Ramos (cell line): ENCODE measurements around the gene SLC25A1.

Source experiments
- in situ Hi-C: fragments of 300-500 bp; cut with MboI; formaldehyde crosslinking; loops from one replicate; pipeline ENCODE4 v1.14.3; 2022; ENCODE audit warnings: low sequenced_read_pairs; ENCODE audit not compliant: unreplicated experiment

SLC25A1 gene

GRCh38 chr22:19178657-19179496 lies at the start of gene SLC25A1:
Gene SLC25A1, minus strand, starts transcription at chr22:19178736. Its CDS starts 63 bp downstream, at chr22:19178673.
- in situ Hi-C loops, result no loop called here

GRCh38 chr22:19228179-19228578 lies 49.6 kb upstream of the SLC25A1 start:
- in situ Hi-C loops, result no loop called here

- in situ Hi-C loops, result no loop called here
Observed at GRCh38 chr22:19226428-19226827, 47.9 kb upstream of the SLC25A1 start.

GRCh38 chr22:19225560-19225959 lies 47.0 kb upstream of the SLC25A1 start:
- in situ Hi-C loops, result no loop called here

DNA sequence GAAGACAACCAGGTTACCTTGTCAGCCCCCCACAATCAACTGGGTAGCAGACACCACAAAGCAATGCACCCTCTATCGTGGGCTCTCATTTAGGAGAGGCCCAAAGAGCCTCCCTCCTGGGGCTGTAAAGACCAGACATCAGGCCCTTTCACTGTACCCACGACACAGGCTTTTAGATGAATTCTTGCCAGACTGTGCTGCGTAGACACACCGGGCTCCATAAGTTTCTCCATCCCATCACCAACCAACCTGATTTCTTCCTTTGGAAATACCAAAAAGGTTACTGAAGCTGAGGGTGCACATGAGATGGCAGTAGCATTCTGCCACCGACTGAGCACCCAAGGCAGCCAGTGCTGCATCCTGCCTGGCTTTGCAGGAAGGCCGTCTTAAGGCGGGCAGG lies 46.4 kb upstream of the SLC25A1 start:
- in situ Hi-C loops, result no loop called here

GRCh38 chr22:19224557-19224956 lies 46.0 kb upstream of the SLC25A1 start:
- in situ Hi-C loops, result no loop called here

- in situ Hi-C loops, result no loop called here
Observed at GRCh38 chr22:19223617-19224016, 45.1 kb upstream of the SLC25A1 start.

DNA sequence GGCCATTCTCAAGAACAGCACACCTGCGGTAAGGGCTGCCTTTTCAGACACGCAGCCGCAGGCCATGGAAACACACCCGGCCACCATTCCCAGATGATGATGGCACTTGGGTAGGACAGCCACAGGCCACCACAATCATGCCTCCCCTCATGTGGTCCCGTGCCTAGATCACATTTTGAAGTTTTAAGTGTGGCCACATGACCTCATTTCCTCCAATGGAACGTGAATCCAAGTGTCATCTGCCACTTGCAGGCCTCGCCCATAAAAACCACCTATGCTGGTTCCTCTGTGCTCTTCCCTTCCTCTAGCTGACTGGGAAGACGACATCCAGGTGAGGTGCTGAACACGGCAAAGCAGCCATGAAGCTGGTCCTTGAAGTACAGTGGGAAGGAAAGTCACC lies 44.6 kb upstream of the SLC25A1 start:
- in situ Hi-C loops, result no loop called here

GRCh38 chr22:19222242-19223005 lies 43.9 kb upstream of the SLC25A1 start:
- in situ Hi-C loops, result no loop called here

DNA sequence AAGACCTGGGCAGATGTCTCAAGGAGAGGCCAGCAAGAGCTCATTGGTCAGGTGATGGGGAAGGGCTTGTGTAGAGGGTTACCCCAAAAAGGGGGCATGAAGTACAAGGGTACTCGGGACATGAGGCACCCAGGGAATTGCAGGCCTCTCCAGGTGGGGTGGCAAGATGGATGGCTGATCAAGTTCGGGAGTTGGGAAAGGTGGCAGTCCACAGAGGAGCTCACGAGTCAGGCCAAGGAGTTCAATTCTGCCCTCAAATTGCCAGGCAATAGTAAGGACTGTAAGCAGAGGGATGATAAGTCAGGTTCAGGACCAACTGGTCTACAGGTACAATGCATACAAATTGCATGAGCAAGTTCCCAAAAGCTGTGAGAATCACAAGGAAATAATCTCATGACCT lies 42.3 kb upstream of the SLC25A1 start:
- in situ Hi-C loops, result no loop called here

DNA sequence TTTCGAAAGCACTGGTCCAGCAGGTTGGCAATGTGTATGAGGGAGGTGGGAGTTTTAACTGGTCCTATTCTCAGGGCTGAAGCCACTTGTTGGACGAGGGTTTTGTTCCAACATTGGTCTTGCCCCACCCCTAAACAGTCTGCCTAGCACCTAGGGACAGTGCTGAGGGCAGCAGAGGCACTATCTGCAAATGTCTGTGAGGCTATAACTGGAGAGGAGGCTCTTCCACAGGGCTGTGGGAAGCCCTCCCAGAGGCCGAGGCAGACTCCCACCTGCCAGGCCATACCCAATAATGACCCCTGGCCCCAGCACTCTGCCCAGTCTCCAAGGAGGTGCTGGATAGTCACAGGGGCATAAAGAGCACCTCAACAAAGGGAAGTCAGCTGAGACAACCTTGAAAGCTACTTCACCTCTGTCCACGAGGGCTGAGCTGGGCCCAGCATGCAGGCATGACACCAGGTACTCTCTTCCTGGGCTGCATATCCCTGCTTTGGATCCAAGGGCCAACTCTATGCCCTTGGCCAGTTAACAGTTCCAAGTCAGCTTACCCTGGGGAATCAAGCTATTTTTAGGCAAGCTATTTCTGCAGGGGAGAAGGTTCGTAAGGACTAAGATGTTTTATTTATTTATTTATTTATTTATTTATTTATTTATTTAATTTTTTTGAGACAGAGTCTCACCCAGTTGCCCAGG lies 40.2 kb upstream of the SLC25A1 start:
- in situ Hi-C loops, result no loop called here

DNA sequence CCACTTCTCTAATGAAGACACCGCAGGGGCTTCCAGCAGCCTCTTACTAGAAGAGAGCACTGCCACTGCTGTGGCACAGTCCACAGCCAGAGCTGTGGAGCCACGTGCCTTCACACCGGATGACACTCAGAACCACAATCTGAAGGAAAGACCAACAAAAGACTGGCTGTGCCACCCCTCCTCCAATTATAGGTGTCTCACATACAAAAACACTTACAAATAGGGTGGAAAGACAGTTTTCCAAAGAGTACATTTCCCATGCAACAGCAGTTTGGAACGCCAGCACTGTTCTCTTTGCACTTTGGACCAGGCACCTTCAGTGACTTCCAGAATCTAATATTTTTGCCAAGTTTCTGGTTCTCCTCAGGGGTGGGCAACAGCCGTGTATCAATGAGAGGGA lies 38.0 kb upstream of the SLC25A1 start:
- in situ Hi-C loops, result no loop called here

- in situ Hi-C loops, result no loop called here
Observed at GRCh38 chr22:19215360-19215759, 36.8 kb upstream of the SLC25A1 start.

GRCh38 chr22:19214078-19214473 lies 35.5 kb upstream of the SLC25A1 start:
- in situ Hi-C loops, result no loop called here

GRCh38 chr22:19213442-19214077 lies 35.0 kb upstream of the SLC25A1 start:
- in situ Hi-C loops, result no loop called here

GRCh38 chr22:19213001-19213400 lies 34.5 kb upstream of the SLC25A1 start:
- in situ Hi-C loops, result no loop called here

- in situ Hi-C loops, result no loop called here
Observed at GRCh38 chr22:19212302-19212870, 33.9 kb upstream of the SLC25A1 start.

DNA sequence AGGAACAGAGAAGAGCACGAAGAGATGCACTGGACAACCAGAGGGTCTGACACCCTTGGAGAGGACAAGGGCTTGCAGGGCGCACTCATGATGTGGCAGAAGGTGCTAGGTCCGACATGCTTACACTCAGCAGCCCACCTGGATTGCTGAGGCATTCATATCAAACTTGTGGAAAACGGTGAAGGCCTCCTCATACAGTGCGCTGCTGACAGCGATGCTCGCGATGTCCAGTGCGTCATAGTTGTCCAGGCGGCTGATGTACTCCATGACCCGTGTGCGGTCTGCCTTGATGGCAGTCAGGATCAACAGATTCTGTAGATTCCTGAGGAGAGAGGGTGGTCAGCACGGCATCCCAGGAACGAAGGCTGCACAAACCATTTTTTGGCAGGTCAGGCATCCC lies 31.7 kb upstream of the SLC25A1 start:
- in situ Hi-C loops, result no loop called here

GRCh38 chr22:19208287-19208847 lies 29.8 kb upstream of the SLC25A1 start:
- in situ Hi-C loops, result no loop called here

- in situ Hi-C loops, result no loop called here
Observed at GRCh38 chr22:19207884-19208283, 29.3 kb upstream of the SLC25A1 start.
